Right forelimb (tissue), 1 donor: Measurements from ENCODE around the gene ADAMTS14.

Source experiments
- DNase-seq: peaks from one replicate; pipeline ENCODE4 v3.0.0-alpha.2; 2018

The ADAMTS14 gene

GRCh38 chr10:70797840-70798239 lies 125.5 kb downstream of the ADAMTS14 start:
- DNase-seq = no peak

- no peak for DNase-seq
Measured at GRCh38 chr10:70799124-70799523, 126.8 kb downstream of the ADAMTS14 start.

DNA sequence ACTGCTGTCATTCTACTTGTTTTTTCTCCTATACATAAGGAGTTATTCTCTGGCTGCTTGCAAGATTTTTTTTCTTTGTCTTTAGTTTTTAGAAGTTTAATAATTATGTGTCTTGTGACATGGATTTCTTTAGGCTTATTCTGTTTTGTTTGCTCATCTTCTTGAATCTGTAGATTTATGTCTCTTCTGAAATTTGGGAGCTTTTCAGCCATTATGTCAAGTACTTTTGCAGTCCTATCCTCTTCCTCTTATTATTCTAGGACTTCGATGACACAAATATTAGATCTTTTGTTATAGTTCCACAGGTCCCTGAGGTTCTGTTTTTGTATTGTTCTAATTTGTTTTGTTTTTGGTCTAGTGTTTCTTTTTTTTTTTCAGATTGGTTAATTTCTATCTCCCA lies 129.5 kb downstream of the ADAMTS14 start:
- no peak for DNase-seq

GRCh38 chr10:70803775-70804420 lies 131.6 kb downstream of the ADAMTS14 start:
- DNase-seq = no peak

- DNase-seq = no peak
Measured at GRCh38 chr10:70804421-70804808, 132.1 kb downstream of the ADAMTS14 start.

DNA sequence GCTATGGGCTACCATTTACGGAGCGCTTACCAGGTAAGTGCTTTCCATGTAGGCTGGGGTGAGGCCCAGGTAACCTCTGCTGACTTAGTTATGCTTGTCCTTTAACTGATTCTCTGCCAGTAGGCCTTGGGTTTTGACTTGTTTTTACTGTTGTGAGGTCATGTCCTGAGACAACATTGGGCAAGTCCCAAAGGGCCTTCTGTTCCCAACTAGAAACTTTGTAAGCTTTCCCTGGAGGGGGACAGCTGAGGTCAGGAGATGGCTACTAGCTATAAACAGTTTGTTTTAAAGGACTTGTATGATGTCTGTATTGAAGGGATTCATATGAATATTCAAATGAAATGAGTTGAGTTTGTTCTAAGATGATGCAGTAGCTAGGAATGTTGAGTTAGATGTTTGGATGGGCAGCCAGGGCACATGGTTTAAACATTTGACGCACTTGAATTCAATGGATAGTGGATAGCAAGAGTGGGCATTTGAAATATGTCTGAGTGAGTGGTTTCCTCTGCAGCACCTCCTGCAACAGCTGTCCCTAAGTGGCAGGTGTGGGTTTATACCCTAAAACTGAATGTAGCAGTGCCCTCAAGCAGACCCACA lies 133.4 kb downstream of the ADAMTS14 start:
- no peak for DNase-seq

DNA sequence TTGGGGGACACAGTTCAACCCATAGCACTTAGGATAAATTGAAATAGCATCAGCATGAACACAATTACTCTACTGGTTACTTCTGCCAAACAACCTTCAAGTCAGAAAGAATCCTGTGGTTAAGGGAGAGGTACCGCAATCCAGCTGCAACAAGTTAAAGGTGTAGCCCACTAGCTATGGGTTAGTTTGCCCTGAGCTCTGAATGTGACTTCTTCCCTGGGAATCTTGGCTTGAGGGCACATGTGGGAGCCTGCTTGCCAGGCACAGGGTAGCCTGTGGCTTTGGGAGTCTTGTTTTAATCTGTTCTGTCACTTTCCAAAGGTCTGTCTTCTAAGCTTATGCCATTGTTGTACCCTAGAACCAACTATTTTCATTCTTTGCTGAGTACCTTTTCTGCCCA lies 134.5 kb downstream of the ADAMTS14 start:
- DNase-seq = no peak

GRCh38 chr10:70807556-70807955 lies 135.2 kb downstream of the ADAMTS14 start:
- no peak for DNase-seq

- DNase-seq = no peak
Measured at GRCh38 chr10:70809011-70809611, 136.8 kb downstream of the ADAMTS14 start.

DNA sequence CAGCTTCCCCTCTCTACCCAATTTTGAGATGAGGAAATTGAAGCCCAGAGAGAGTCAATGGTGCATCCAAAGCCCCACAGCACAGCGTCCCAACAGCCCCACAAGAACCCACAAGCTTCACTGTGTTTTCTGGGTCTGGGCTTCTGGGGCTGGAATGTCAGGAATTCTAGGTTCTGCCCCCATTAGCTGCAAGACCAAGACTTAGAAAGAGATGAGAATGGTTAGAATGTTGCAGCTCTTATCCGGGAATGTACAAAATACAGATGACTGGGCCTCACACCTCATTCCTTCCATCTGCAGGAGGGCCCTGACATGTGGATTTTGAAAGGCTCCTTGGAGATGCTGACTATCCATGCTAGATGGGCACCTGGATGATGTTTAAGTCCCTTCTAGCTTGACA lies 137.4 kb downstream of the ADAMTS14 start:
- DNase-seq = no peak

DNA sequence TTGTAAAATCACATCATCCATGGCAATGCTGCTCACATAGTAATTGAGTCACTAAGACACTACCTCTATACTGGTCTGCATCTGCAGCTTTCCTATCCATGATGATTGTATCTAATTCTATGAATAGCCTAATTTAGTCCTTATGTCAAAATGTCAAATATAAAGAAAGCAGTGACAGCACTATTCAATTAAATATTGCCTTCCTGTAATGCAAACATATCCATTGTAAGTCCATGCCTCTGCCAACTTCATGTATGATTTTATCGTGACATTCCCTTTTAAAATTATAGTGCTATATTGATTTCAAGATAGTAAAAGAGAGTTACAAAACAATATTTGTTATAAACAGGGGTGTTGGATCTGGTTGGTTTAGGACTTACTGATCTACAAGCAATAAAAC lies 138.7 kb downstream of the ADAMTS14 start:
- no peak for DNase-seq

- no peak for DNase-seq
Measured at GRCh38 chr10:70811881-70812280, 139.6 kb downstream of the ADAMTS14 start.
